ENCODE measurements around the gene KIF26A.

DNA sequence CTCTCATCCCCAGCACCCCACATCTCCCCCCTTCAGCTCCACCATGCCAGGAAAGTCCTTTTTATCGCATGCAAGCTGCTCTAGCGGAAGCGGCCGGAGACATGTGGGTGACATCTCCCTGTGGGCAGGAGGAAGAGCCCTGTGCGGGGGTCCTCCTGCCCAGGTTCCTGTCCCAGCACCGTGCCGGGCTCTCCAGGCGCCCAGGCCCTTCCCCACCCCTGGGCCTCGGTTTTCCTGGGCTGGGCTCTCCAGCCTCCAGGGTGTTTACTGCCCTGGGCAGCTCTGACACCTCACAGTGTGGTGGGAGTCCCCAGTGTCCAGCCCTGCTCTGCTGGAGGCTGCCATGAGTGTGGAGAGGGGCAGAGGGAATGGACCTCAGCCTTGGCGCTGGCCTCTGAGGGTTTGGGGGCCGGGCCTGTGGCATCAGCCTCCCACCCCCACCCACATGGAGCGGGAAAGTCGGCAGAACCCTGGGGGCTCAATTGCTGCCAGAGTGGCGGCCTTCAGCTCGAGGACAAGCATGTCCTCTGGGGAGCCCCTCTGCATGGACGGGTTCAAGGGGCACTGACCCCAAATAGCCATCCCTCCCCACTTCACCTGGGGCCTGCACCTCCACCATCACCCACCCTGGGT lies 36.0 kb upstream of the KIF26A start:
- TF ChIP-seq CTCF (IDR thresholded peaks at IDR 0.05 in 8 of 11, conservative IDR thresholded peaks at IDR 0.05 in 3 of 11) (no peak), POLR2A (IDR thresholded peaks at IDR 0.05) (no peak)
